GM10266 (cell line): ENCODE measurements around the gene SLC9A9.

Experiments used
- DNase-seq: peaks from one replicate; pipeline ENCODE4 v3.0.0; 2012; ENCODE audit errors: extremely low spot score
- TF ChIP-seq, protein P1 (sequence below): IDR thresholded peaks from 2 replicates; pipeline ENCODE4 v1.5.1; 2012; ENCODE audit warnings: mild to moderate bottlenecking, low read depth; ENCODE audit not compliant: control insufficient read depth, insufficient read depth; ENCODE audit errors: missing control alignments

Gene SLC9A9

DNA sequence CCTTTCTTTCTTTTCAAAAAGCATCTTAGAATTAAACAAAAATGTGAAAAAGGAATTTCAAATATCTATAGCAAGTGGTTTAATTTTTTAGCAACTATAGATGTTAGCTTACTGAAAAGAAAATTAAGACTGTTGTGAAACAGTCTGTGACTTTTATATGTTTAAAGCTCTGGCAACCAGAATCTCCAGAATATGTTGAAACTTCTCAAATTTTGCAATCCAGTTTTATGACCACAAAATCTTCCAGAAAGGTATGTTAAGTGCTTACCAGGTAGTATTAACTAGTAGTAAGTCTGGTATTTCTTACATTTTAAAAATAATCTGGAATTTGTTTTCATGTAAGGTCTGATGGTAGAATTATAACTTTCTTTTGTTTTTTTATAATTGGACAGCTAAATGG, 235.0 kb downstream of the SLC9A9 start:
- TF ChIP-seq, protein P1, sequence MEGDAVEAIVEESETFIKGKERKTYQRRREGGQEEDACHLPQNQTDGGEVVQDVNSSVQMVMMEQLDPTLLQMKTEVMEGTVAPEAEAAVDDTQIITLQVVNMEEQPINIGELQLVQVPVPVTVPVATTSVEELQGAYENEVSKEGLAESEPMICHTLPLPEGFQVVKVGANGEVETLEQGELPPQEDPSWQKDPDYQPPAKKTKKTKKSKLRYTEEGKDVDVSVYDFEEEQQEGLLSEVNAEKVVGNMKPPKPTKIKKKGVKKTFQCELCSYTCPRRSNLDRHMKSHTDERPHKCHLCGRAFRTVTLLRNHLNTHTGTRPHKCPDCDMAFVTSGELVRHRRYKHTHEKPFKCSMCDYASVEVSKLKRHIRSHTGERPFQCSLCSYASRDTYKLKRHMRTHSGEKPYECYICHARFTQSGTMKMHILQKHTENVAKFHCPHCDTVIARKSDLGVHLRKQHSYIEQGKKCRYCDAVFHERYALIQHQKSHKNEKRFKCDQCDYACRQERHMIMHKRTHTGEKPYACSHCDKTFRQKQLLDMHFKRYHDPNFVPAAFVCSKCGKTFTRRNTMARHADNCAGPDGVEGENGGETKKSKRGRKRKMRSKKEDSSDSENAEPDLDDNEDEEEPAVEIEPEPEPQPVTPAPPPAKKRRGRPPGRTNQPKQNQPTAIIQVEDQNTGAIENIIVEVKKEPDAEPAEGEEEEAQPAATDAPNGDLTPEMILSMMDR = no peak
- DNase-seq = no peak

DNA sequence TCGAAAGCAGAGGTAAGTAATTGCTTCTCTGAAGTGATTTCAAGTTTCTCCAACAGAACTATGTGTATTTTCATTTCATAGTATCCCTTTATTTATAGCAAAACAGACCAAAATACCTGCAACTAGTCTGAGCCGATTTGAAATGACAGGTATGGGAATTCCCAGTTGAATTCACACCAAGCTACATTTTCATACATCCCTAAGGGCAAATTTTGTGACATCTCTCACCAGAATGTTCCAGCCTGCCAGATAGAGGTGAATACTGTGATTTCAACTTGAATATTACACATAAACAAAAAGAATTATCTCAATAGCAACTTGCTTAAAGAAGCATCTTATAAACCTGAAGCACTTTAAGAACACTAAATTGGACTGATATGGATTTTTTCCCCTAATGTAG, 235.7 kb downstream of the SLC9A9 start:
- TF ChIP-seq, protein P1 = no peak
- DNase-seq = no peak

DNA sequence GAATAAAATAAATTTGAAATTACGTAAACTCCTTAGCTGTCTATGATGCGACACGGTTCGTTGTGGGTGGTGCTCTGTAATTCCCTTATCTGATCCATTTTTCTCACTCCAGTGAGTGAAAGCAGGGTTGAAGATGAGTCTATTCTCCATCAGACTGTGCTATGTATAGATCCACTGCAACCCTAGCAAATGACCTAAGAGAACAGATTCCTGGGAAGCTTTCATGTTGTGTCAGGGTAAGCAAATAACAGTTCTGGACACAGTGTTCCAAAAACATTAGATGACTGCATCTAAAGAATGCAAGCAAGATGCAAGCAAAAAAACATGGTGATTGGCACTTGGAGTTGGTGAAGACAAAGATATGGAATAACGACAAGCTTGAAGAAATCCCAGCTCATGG, 239.3 kb downstream of the SLC9A9 start:
- TF ChIP-seq, protein P1 = no peak
- DNase-seq = no peak

DNA sequence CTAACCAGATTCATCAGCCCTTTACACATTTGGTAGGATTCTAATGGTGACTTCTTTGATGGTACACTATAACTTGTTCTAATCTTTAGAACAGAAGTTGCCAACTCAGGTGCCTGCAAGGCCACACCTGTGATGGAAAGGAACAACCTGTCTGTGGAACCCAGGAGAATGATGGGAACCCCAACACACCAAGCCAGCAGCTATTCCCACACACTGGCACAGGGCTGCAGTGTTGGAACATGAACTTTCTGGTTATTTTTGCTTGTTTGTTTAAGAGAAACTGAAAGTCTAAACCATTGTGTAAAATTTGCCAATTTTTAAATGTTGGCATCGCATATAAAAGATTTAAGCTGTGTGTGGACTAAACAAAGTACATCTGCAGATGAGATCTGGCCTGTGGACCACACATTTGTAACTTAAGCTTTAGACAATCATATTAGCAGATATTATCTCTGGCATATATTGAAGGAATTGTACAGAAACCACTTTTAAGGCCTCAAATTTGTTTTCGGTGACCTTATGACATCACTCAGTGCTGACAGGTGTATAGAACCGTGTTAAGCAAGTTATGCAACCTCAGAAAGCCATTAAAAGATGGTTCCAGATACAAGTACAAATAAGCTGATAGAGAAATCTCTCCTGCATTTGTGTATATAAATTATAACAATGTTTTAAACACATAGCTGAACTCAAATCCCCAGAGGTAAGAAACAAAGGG, 242.9 kb downstream of the SLC9A9 start:
- TF ChIP-seq, protein P1 = no peak
- no peak for DNase-seq

DNA sequence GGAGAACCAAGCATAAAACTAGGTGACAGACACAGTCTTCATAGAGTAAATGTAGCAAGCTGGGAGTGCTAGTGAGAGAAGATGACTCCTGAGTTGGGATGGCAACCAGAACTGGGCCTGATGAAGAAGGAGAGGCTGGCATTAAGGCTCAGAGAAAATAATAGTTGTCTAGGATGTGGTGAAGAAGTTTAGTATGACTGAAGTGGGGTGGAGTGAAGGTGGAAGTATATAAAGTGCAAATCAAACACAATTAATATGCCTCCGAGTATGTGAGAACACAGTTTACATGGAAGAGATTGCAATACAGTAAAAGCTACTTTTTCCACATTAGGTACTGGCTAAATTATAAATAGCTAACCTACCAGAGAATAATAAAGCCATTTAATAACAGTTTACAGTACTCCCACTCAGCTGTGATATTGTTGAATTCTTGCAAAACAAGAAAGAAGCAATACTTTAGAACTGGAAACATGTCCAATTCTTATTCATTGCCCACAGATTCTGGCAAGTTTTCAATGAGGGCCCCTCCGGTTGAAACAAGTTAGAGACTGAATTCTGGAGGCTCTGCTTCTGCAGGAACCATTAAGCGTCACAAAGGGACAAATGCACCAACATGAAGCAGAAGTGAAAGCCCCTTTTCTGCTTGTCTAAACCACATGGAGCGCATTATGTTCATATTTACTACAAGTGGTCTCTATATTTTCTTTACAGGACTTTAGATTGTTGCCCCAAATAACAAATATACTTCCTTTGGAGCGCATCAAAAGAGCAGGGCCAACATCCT, 243.7 kb downstream of the SLC9A9 start:
- DNase-seq = no peak
- TF ChIP-seq, protein P1 = no peak

DNA sequence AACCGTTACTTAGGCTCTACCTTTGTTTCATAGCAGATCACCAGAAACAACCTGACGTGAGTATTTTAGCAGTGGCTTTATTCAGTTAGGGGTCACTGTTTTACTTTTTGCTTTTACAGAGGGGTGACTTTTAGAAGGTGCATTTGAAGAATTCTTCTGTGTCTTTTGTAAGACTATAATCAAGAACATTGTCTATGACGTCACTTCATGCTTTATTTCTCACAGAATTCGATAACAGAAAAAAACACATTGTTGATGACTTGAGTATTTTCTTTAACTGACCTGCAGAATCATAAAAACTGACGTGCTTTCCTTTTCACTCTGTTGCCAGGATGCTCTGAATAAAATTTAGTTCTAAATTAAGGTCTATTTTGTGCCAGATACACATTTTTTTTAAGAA, 244.5 kb downstream of the SLC9A9 start:
- DNase-seq = no peak
- TF ChIP-seq, protein P1 = no peak
